Tibial nerve (tissue), 4 donors: ENCODE measurements around the gene LFNG. TPM values are rescaled to one million over a fixed set of nuclear protein-coding genes. Genes with fewer than 3 reads are reported as not detected.

ENCODE experiments used
- DNase-seq, 2 donors: peaks; one replicate each; pipeline ENCODE4 v3.0.0-alpha.2; 2019; ENCODE audit warnings: low spot score in 2 of 2
- H3K27ac ChIP-seq, 4 donors: fragments of 200-600 bp; sonication (generic) in 3 of 4; one replicate each; pipeline ENCODE4 v1.5.1; 2017 to 2019; ENCODE audit warnings: mild to moderate bottlenecking in 1 of 4
- H3K27me3 ChIP-seq, 2 donors: fragments of 200-600 bp; sonication (generic) in 1 of 2; one replicate each; pipeline versions ENCODE4 v1.5.1 to v1.6.0; 2017 to 2019
- H3K36me3 ChIP-seq, 3 donors: fragments of 200-600 bp; sonication (generic); one replicate each; pipeline ENCODE4 v1.5.1; 2018 to 2019
- H3K4me1 ChIP-seq, 4 donors: fragments of 200-600 bp; sonication (generic) in 3 of 4; one replicate each; pipeline ENCODE4 v1.5.1; 2017 to 2019
- H3K4me3 ChIP-seq, 4 donors: fragments of 200-600 bp; sonication (generic) in 3 of 4; one replicate each; pipeline ENCODE4 v1.5.1; 2017 to 2019; ENCODE audit warnings: mild to moderate bottlenecking in 1 of 4, moderate library complexity in 1 of 4
- H3K9me3 ChIP-seq, 4 donors: fragments of 200-600 bp; sonication (generic) in 3 of 4; one replicate each; pipeline ENCODE4 v1.5.1; 2017 to 2019
- CTCF ChIP-seq, 5 experiments: fragments of 200-600 bp in 3 of 5; fragments of 450-650 bp in 2 of 5; sonication (generic) in 3 of 5; IDR thresholded peaks; one replicate each; pipeline ENCODE4 v1.5.1; 2016 to 2019; ENCODE audit warnings: antibody characterized with exemption in 5 of 5, mild to moderate bottlenecking in 3 of 5, moderate library complexity in 2 of 5
- EP300 ChIP-seq, 2 donors: sonication (generic); formaldehyde crosslinking; IDR thresholded peaks; one replicate each; pipeline ENCODE4 v1.6.1; 2017; ENCODE audit warnings: antibody characterized with exemption in 2 of 2, mild to moderate bottlenecking in 1 of 2
- POLR2A ChIP-seq, 2 donors: fragments of 450-650 bp; IDR thresholded peaks; one replicate each; pipeline ENCODE4 v1.6.1; 2017; ENCODE audit warnings: antibody characterized with exemption in 2 of 2, mild to moderate bottlenecking in 2 of 2, moderate library complexity in 2 of 2
- WGBS, 2 donors: methylation state at CpG; one replicate each; pipeline ENCODE4 v1.1.5; 2018; 5-methylcytosine and 5-hydroxymethylcytosine counted together
- total RNA-seq, 4 donors: library from RNA; depleted of rRNA; stranded (reverse); fragments of >200 nt; gene quantifications; one replicate each; pipeline ENCODE4 v1.1.0, GENCODE V29; 2016

Gene LFNG
- total RNA-seq, 4 donors from 2014 or later = 8.8 to 21.6 (median 11.3) TPM

DNA sequence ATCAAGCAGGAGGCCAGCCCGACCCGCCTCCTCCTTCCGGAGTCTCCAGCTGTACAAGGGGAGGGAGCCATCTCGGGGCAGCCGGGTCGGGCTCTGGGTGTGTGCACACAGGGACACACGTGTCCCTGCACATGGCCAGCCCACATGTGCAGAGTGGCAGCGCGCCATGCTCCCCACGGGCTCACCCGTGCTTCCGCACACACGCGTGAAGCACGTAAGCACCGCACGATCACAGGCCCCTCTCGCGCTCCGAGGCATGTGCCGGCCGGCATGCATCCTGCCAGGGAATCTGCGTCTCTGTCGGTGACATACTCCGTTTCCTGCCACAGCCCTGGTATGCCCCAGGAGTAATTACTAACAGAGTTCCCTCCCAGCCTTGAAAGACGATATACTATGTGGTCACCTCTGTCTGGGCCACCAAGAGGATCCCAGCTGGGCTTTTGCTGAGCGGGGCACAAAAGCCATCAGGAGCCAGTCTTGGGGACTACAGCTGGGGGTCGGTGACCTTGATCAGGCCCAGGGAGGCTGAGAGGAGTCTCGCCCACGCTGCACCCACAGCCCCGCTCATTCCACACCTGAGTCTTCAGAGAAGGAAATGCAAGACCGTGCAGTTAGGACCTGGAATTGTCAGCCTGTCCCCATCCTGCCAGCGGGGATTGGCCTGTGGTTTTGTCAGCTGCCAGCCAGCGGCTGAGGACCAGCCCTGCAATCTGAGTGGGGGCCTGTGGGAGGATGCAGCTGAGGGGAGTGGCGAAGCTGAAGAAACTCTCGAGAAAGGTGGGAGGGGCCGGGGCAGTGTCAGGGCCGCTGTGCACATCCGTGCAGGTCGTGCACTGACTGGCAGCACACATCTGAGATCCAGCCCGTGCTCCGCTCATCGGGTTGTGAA is 11.0 kb upstream of the LFNG start:
- DNase-seq = peak; percentile 50 to 59
- 44 to 52% methylated on average over 31 to 40 of the region's 43 CpGs for WGBS, 2 donors
- Histone ChIP-seq H3K36me3 (no peaks in the 10 kb centered on the region), H3K4me1 (peaks cover 0 to 46% (median 29%) of the 10 kb centered on the region in 4 donors), H3K4me3 (peak overlapping the region in 1 of 4 donors; percentile 1), H3K27ac (peak overlapping the region in 3 of 4 donors; percentile 46 to 60 (median 58)), H3K9me3 (no peaks in the 10 kb centered on the region), H3K27me3 (no peaks in the 10 kb centered on the region)
- TF ChIP-seq EP300 (IDR thresholded peaks at IDR 0.05) (peak; percentile 46 to 59), CTCF (IDR thresholded peaks at IDR 0.05) (no peak)

DNA sequence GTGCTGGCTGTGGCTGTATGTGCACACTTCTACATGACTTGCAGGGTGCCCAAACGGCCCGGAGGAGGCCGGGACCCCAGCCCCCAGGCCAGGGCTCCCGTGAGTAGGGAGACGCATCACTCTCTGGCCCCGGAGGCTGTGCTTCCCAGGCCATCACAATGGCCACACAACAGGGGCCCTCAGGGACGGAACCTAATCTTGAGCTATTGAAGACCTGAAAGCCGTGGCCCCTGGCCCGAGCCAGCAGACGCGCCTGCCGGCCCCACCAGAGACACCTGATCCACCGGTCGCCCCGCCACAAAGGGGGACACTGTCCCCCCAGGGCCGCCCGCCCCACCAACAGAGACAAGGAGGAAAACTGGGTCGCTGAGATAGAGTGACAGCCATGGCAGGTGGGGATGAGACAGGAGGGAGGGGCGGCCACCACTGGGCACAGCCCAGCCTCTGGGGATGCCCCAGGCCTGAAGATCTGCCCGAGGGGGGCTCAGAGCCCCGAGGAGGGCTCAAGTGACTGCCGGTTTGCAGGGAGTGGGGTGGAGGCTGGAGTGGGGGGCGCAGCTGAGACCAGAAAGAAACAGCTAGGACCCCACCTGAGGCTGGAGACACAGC is 10.2 kb upstream of the LFNG start:
- Histone ChIP-seq H3K4me3 (no peak overlapping the region), H3K9me3 (no peaks in the 10 kb centered on the region), H3K4me1 (peaks cover 0 to 46% (median 29%) of the 10 kb centered on the region in 4 donors), H3K36me3 (no peaks in the 10 kb centered on the region), H3K27me3 (no peaks in the 10 kb centered on the region), H3K27ac (peak overlapping the region in 2 of 4 donors; percentile 31 to 58)
- 85 to 86% methylated on average over 11 to 17 of the region's 23 CpGs for WGBS, 2 donors
- no peak for TF ChIP-seq POLR2A (IDR thresholded peaks at IDR 0.05)
- no peak for TF ChIP-seq CTCF (IDR thresholded peaks at IDR 0.05)
- TF ChIP-seq EP300 (IDR thresholded peaks at IDR 0.05) = no peak
- DNase-seq = no peak

- DNase-seq = no peak
Observed at GRCh38 chr7:2510130-2510776, 9.3 kb upstream of the LFNG start.

GRCh38 chr7:2510909-2511768 is 8.4 kb upstream of the LFNG start:
- Histone ChIP-seq H3K36me3 (no peaks in the 10 kb centered on the region), H3K27ac (peak overlapping the region in 2 of 4 donors; percentile 22 to 85), H3K27me3 (no peaks in the 10 kb centered on the region), H3K4me3 (peak overlapping the region in 1 of 4 donors; percentile 27), H3K4me1 (peaks cover 0 to 46% (median 29%) of the 10 kb centered on the region in 4 donors), H3K9me3 (no peaks in the 10 kb centered on the region)
- DNase-seq = no peak
- no peak for TF ChIP-seq EP300 (IDR thresholded peaks at IDR 0.05)
- TF ChIP-seq POLR2A (IDR thresholded peaks at IDR 0.05) = no peak
- TF ChIP-seq CTCF (IDR thresholded peaks at IDR 0.05) = no peak
- 48 to 49% methylated on average over 20 to 23 of the region's 27 CpGs for WGBS, 2 donors

More at GRCh38 chr7:2510130-2510776, 9.3 kb upstream of the LFNG start:
- Histone ChIP-seq H3K36me3 (no peaks in the 10 kb centered on the region), H3K9me3 (no peaks in the 10 kb centered on the region), H3K4me1 (peaks cover 0 to 46% (median 29%) of the 10 kb centered on the region in 4 donors), H3K27ac (peak overlapping the region in 2 of 4 donors; percentile 22 to 85), H3K27me3 (no peaks in the 10 kb centered on the region), H3K4me3 (no peak overlapping the region)
- no peak for TF ChIP-seq CTCF (IDR thresholded peaks at IDR 0.05)
- no peak for TF ChIP-seq POLR2A (IDR thresholded peaks at IDR 0.05)
- no peak for TF ChIP-seq EP300 (IDR thresholded peaks at IDR 0.05)
- 90 to 92% methylated on average over 12 to 13 of the region's 13 CpGs for WGBS, 2 donors
